HEK293 (cell line): Measurements from ENCODE around the gene PFN3.

Experiments used
- CTCF ChIA-PET: fragments of 350-600 bp; formaldehyde crosslinking; extraction: SDS; loops from one replicate; lab custom pipeline; 2021; ENCODE audit warnings: antibody characterized with exemption; lab: Yijun Ruan, JAX
- POLR2A ChIA-PET: fragments of 300-600 bp; formaldehyde crosslinking; extraction: SDS; loops from one replicate; lab custom pipeline; 2020; ENCODE audit warnings: antibody characterized with exemption, inconsistent platforms; lab: Yijun Ruan, JAX
- H3K27ac ChIP-seq: fragments of 200-500 bp; sonication (Bioruptor generic); 2 replicates; pipeline ENCODE4 v1.5.1; 2014; ENCODE audit warnings: low read depth, low read length, control low read depth, inconsistent platforms; ENCODE audit errors: extremely low read depth
- H3K36me3 ChIP-seq, 2 experiments: fragments of 200-500 bp in 1 of 2; sonication (Bioruptor generic) in 1 of 2; 1 replicate in 1 of 2; 2 replicates in 1 of 2; pipeline ENCODE4 v1.5.1; 2014 to 2017; ENCODE audit warnings: inconsistent platforms in 2 of 2, low read length in 2 of 2; ENCODE audit not compliant: control insufficient read depth in 2 of 2, insufficient read depth in 1 of 2
- H3K4me1 ChIP-seq: fragments of 200-500 bp; sonication (Bioruptor generic); 2 replicates; pipeline ENCODE4 v1.5.1; 2014; ENCODE audit warnings: mild to moderate bottlenecking, low read length, inconsistent platforms; ENCODE audit not compliant: control insufficient read depth, insufficient read depth
- H3K4me3 ChIP-seq: 2 replicates; pipeline ENCODE4 v1.5.1; 2011; ENCODE audit warnings: low read depth, mild to moderate bottlenecking, control low read depth, low read length, moderate library complexity
- H3K9me3 ChIP-seq: fragments of 200-500 bp; sonication (Bioruptor generic); 2 replicates; pipeline ENCODE4 v1.5.1; 2014; ENCODE audit warnings: low read depth, low read length, inconsistent platforms; ENCODE audit not compliant: control insufficient read depth, insufficient read depth
- HOXC10 ChIP-seq: sonication (generic); formaldehyde crosslinking; IDR thresholded peaks from 2 replicates; pipeline ENCODE4 v1.8.1; 2023; ENCODE audit warnings: mild to moderate bottlenecking, missing genetic modification reagents
- OVOL3 ChIP-seq: fragments of 450-650 bp; formaldehyde crosslinking; IDR thresholded peaks from 2 replicates; pipeline ENCODE4 v1.5.1; 2016; ENCODE audit warnings: missing biosample characterization, missing genetic modification characterization
- RBAK ChIP-seq: fragments of 450-650 bp; formaldehyde crosslinking; IDR thresholded peaks from 2 replicates; pipeline ENCODE4 v1.5.1; 2016; ENCODE audit warnings: missing biosample characterization, missing genetic modification characterization
- SP2 ChIP-seq: fragments of 450-650 bp; formaldehyde crosslinking; IDR thresholded peaks from 2 replicates; pipeline ENCODE4 v1.5.1; 2016; ENCODE audit warnings: missing biosample characterization, missing genetic modification characterization
- WT1 ChIP-seq: fragments of 450-650 bp; formaldehyde crosslinking; IDR thresholded peaks from 2 replicates; pipeline ENCODE4 v1.5.1; 2016; ENCODE audit warnings: missing biosample characterization, missing genetic modification characterization
- ZBTB1 ChIP-seq: fragments of 450-650 bp; formaldehyde crosslinking; IDR thresholded peaks from 2 replicates; pipeline ENCODE4 v1.5.1; 2016; ENCODE audit warnings: missing biosample characterization, missing genetic modification characterization
- ZBTB17 ChIP-seq: fragments of 450-650 bp; formaldehyde crosslinking; IDR thresholded peaks from 2 replicates; pipeline ENCODE4 v1.5.1; 2016; ENCODE audit warnings: missing biosample characterization, missing genetic modification characterization
- ZBTB6 ChIP-seq: fragments of 450-650 bp; formaldehyde crosslinking; IDR thresholded peaks from 2 replicates; pipeline ENCODE4 v1.5.1; 2017; ENCODE audit warnings: missing biosample characterization, missing genetic modification characterization
- ZBTB7A ChIP-seq: fragments of 450-650 bp; formaldehyde crosslinking; IDR thresholded peaks from 2 replicates; pipeline ENCODE4 v1.5.1; 2016; ENCODE audit warnings: low read depth, missing biosample characterization, missing genetic modification characterization
- ZFHX2 ChIP-seq: fragments of 450-650 bp; formaldehyde crosslinking; conservative IDR thresholded peaks from 2 replicates; pipeline ENCODE4 v1.5.1; 2016; ENCODE audit warnings: missing biosample characterization, missing genetic modification characterization
- ZFP37 ChIP-seq: fragments of 450-650 bp; formaldehyde crosslinking; IDR thresholded peaks from 2 replicates; pipeline ENCODE4 v1.5.1; 2016; ENCODE audit warnings: missing biosample characterization, missing genetic modification characterization
- ZIC2 ChIP-seq: fragments of 450-650 bp; formaldehyde crosslinking; IDR thresholded peaks from 2 replicates; pipeline ENCODE4 v1.5.1; 2016; ENCODE audit warnings: missing biosample characterization, missing genetic modification characterization
- ZNF202 ChIP-seq: fragments of 450-650 bp; formaldehyde crosslinking; IDR thresholded peaks from 2 replicates; pipeline ENCODE4 v1.5.1; 2016; ENCODE audit warnings: missing biosample characterization, missing genetic modification characterization, borderline replicate concordance
- ZNF248 ChIP-seq: fragments of 450-650 bp; formaldehyde crosslinking; IDR thresholded peaks from 2 replicates; pipeline ENCODE4 v1.5.1; 2017; ENCODE audit warnings: missing biosample characterization, missing genetic modification characterization
- ZNF362 ChIP-seq: fragments of 450-650 bp; formaldehyde crosslinking; IDR thresholded peaks from 2 replicates; pipeline ENCODE4 v1.5.1; 2016; ENCODE audit warnings: missing biosample characterization, missing genetic modification characterization
- ZNF366 ChIP-seq: fragments of 450-650 bp; formaldehyde crosslinking; conservative IDR thresholded peaks from 2 replicates; pipeline ENCODE4 v1.5.1; 2016; ENCODE audit warnings: missing biosample characterization, missing genetic modification characterization
- ZNF416 ChIP-seq: fragments of 450-650 bp; formaldehyde crosslinking; IDR thresholded peaks from 2 replicates; pipeline ENCODE4 v1.5.1; 2016; ENCODE audit warnings: missing biosample characterization, missing genetic modification characterization
- ZNF488 ChIP-seq: fragments of 450-650 bp; formaldehyde crosslinking; IDR thresholded peaks from 2 replicates; pipeline ENCODE4 v1.5.1; 2016; ENCODE audit warnings: missing biosample characterization, missing genetic modification characterization
- ZNF514 ChIP-seq: fragments of 450-650 bp; formaldehyde crosslinking; IDR thresholded peaks from 2 replicates; pipeline ENCODE4 v1.5.1; 2016; ENCODE audit warnings: missing biosample characterization, missing genetic modification characterization
- ZNF548 ChIP-seq: fragments of 450-650 bp; formaldehyde crosslinking; IDR thresholded peaks from 2 replicates; pipeline ENCODE4 v1.5.1; 2016; ENCODE audit warnings: missing biosample characterization, missing genetic modification characterization
- ZNF561 ChIP-seq: fragments of 450-650 bp; IDR thresholded peaks from 2 replicates; pipeline ENCODE4 v1.5.1; 2018; ENCODE audit warnings: missing biosample characterization, missing genetic modification characterization, borderline replicate concordance
- ZNF621 ChIP-seq: fragments of 450-650 bp; formaldehyde crosslinking; IDR thresholded peaks from 2 replicates; pipeline ENCODE4 v1.5.1; 2017; ENCODE audit warnings: missing biosample characterization, missing genetic modification characterization
- ZNF660 ChIP-seq: fragments of 450-650 bp; IDR thresholded peaks from 2 replicates; pipeline ENCODE4 v1.5.1; 2018; ENCODE audit warnings: missing biosample characterization, mild to moderate bottlenecking, missing genetic modification characterization
- ZNF670 ChIP-seq: fragments of 450-650 bp; formaldehyde crosslinking; IDR thresholded peaks from 2 replicates; pipeline ENCODE4 v1.5.1; 2016; ENCODE audit warnings: missing biosample characterization, missing genetic modification characterization, low read depth
- ZNF776 ChIP-seq: fragments of 450-650 bp; formaldehyde crosslinking; IDR thresholded peaks from 2 replicates; pipeline ENCODE4 v1.5.0; 2017; ENCODE audit warnings: missing biosample characterization, missing genetic modification characterization, borderline replicate concordance
- ZNF791 ChIP-seq: fragments of 450-650 bp; formaldehyde crosslinking; IDR thresholded peaks from 2 replicates; pipeline ENCODE4 v1.5.1; 2016; ENCODE audit warnings: missing biosample characterization, missing genetic modification characterization
- ZNF837 ChIP-seq: fragments of 450-650 bp; formaldehyde crosslinking; IDR thresholded peaks from 2 replicates; pipeline ENCODE4 v1.5.1; 2016; ENCODE audit warnings: missing biosample characterization, missing genetic modification characterization
- ZNF843 ChIP-seq: fragments of 450-650 bp; formaldehyde crosslinking; IDR thresholded peaks from 2 replicates; pipeline ENCODE4 v1.5.1; 2016; ENCODE audit warnings: missing biosample characterization, missing genetic modification characterization
- ZSCAN16 ChIP-seq: fragments of 450-650 bp; formaldehyde crosslinking; IDR thresholded peaks from 2 replicates; pipeline ENCODE4 v1.5.1; 2016; ENCODE audit warnings: missing biosample characterization, missing genetic modification characterization
- ZSCAN23 ChIP-seq: fragments of 450-650 bp; formaldehyde crosslinking; IDR thresholded peaks from 2 replicates; pipeline ENCODE4 v1.5.1; 2016; ENCODE audit warnings: missing biosample characterization, missing genetic modification characterization

PFN3 gene

GRCh38 chr5:177378884-177379883 lies 21.3 kb downstream of the PFN3 start (continued):
- no peak for TF ChIP-seq SP2 (tag by site-specific recombination)
- TF ChIP-seq ZBTB1 (tag by site-specific recombination) = no peak
- no peak for TF ChIP-seq ZSCAN23 (tag by site-specific recombination)
- TF ChIP-seq ZBTB7A = no peak
- TF ChIP-seq ZNF791 = no peak
- TF ChIP-seq ZNF488 (tag by site-specific recombination) = no peak
- TF ChIP-seq ZNF514 = no peak
- TF ChIP-seq ZNF202 (tag by site-specific recombination) = no peak
- TF ChIP-seq ZNF362 = peak; percentile 89
- peak; percentile 63; the same call in 1 of the 2 replicates for TF ChIP-seq ZBTB17 (tag by site-specific recombination)
- peak; percentile 39; the same call in 1 of the 2 replicates for TF ChIP-seq ZNF776 (tag by site-specific recombination)
- TF ChIP-seq, all 188 proteins: peak for 19

- peaks cover 6% of the 10 kb centered on the region; the same call in 1 of the 2 replicates for H3K4me1 ChIP-seq
Observed at GRCh38 chr5:177377851-177378776, 22.3 kb downstream of the PFN3 start.

GRCh38 chr5:177376107-177376506 lies 24.4 kb downstream of the PFN3 start:
- CTCF ChIA-PET = interaction anchor here (0.6 kb wide), 1 partner anchor 58 kb away, joined by 6 read pairs; no protein-coding TSS in a partner anchor
- TF ChIP-seq ZNF837 (tag by site-specific recombination) = no peak
- no peak for TF ChIP-seq ZNF843 (tag by site-specific recombination)
- no peak for TF ChIP-seq ZNF248 (tag by site-specific recombination)
- no peak for TF ChIP-seq ZNF791
- no peak for TF ChIP-seq WT1 (tag by site-specific recombination)
- no peak for TF ChIP-seq ZNF621 (tag by site-specific recombination)
- TF ChIP-seq ZFP37 = no peak
- no peak for TF ChIP-seq ZFHX2 (tag by site-specific recombination)
- no peak for TF ChIP-seq ZNF416 (tag by site-specific recombination)
- TF ChIP-seq ZNF670 (tag by site-specific recombination) = no peak
- TF ChIP-seq OVOL3 = no peak
- TF ChIP-seq HOXC10 = no peak
- no peak for TF ChIP-seq ZNF561
- no peak for TF ChIP-seq RBAK (tag by site-specific recombination)
- no peak for TF ChIP-seq ZSCAN16 (tag by site-specific recombination)
- no peak for TF ChIP-seq ZNF548 (tag by site-specific recombination)

More at GRCh38 chr5:177377851-177378776, 22.3 kb downstream of the PFN3 start:
- Histone ChIP-seq H3K4me3 (no peak overlapping the region), H3K27ac (no peak overlapping the region), H3K9me3 (no peaks in the 10 kb centered on the region), H3K36me3 (no peaks in the 10 kb centered on the region)
- TF ChIP-seq ZBTB6 (tag by site-specific recombination) (peak; percentile 64; the same call in 1 of the 2 replicates), ZNF660 (no peak), ZNF366 (tag by site-specific recombination) (no peak), ZBTB17 (tag by site-specific recombination) (peak; percentile 12; the same call in 1 of the 2 replicates), ZIC2 (tag by site-specific recombination) (peak; percentile 81)
- POLR2A ChIA-PET = interaction anchor here (0.5 to 1.4 kb wide), 7 partner anchors 18 to 94 kb away, joined by 3 to 8 read pairs (median 3); partner anchors contain the start of gene GRK6
- CTCF ChIA-PET = interaction anchor here (0.5 to 4.2 kb wide), 17 partner anchors 8 to 412 kb away, joined by 3 to 39 read pairs (median 4); partner anchors contain the start of gene LMAN2

More at GRCh38 chr5:177376107-177376506, 24.4 kb downstream of the PFN3 start:
- POLR2A ChIA-PET = no interaction called here
- Histone ChIP-seq H3K4me3 (no peak overlapping the region), H3K36me3 (peaks cover 0 to 5% of the 10 kb centered on the region in 2 experiments; a peak in 1 of 3 replicates), H3K27ac (no peak overlapping the region), H3K4me1 (peaks cover 8% of the 10 kb centered on the region; the same call in 1 of the 2 replicates), H3K9me3 (no peaks in the 10 kb centered on the region)
